ENCODE results near the gene DTWD2.

GRCh38 chr5:119033135-119033534, 44.8 kb upstream of the DTWD2 start:
- TF ChIP-seq CTCF (conservative IDR thresholded peaks at IDR 0.05) = no peak
- TF ChIP-seq EZH2 (IDR thresholded peaks at IDR 0.05; ENCODE audit: low read depth) = no peak
